GM23338 (cell line): Measurements from ENCODE around the gene SORBS1.

Source experiments
- CREB1 ChIP-seq: fragments of 250-450 bp; sonication (Bioruptor Pico); IDR thresholded peaks from 2 replicates; pipeline ENCODE4 v1.5.0; 2020; ENCODE audit warnings: low read depth, mild to moderate bottlenecking, moderate library complexity
- EZH2 ChIP-seq: fragments of 200-600 bp; sonication (generic); IDR thresholded peaks from one replicate; pipeline ENCODE4 v1.8.0; 2017; ENCODE audit warnings: antibody characterized with exemption, mild to moderate bottlenecking, low read depth; ENCODE audit not compliant: unreplicated experiment
- POLR2AphosphoS5 ChIP-seq: IDR thresholded peaks from 2 replicates; pipeline ENCODE4 v1.6.1; 2016; ENCODE audit warnings: antibody characterized with exemption, low read depth
- TF ChIP-seq, protein P1 (sequence below), 2 experiments: fragments of 200-600 bp in 1 of 2; sonication (generic) in 1 of 2; conservative IDR thresholded peaks; 2 replicates each; pipeline versions ENCODE4 v1.5.1 to v1.6.1; 2016 to 2017; ENCODE audit warnings: antibody characterized with exemption in 2 of 2, low read depth in 2 of 2, mild to moderate bottlenecking in 2 of 2, moderate library complexity in 1 of 2
- TF ChIP-seq, protein P2 (sequence below): IDR thresholded peaks from one replicate; pipeline ENCODE4 v1.6.1; 2018; ENCODE audit warnings: antibody characterized with exemption; ENCODE audit not compliant: unreplicated experiment

DNA sequence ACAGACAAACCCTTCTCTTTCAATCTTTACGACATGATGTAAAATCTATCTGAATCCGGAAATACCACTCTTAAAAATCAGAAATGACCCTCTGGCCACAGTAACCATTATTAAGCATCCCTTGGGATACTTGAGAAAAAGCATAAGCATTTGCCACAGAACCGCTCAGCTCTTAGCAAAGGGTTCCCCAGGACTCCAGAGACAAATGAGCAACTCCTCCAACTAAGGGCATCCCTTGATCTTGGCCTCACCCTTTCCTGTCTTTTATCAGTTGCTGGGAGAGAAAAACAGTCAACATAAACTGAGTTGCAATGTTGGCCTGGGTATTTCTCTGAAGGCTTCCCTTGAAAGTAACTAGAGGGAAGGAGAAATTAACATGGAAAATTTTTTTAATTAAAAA is 273.9 kb downstream of the SORBS1 start:
- TF ChIP-seq POLR2AphosphoS5: no peak
- TF ChIP-seq, protein P1, sequence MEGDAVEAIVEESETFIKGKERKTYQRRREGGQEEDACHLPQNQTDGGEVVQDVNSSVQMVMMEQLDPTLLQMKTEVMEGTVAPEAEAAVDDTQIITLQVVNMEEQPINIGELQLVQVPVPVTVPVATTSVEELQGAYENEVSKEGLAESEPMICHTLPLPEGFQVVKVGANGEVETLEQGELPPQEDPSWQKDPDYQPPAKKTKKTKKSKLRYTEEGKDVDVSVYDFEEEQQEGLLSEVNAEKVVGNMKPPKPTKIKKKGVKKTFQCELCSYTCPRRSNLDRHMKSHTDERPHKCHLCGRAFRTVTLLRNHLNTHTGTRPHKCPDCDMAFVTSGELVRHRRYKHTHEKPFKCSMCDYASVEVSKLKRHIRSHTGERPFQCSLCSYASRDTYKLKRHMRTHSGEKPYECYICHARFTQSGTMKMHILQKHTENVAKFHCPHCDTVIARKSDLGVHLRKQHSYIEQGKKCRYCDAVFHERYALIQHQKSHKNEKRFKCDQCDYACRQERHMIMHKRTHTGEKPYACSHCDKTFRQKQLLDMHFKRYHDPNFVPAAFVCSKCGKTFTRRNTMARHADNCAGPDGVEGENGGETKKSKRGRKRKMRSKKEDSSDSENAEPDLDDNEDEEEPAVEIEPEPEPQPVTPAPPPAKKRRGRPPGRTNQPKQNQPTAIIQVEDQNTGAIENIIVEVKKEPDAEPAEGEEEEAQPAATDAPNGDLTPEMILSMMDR (conservative IDR thresholded peaks at IDR 0.05; ENCODE audit: low read depth in 2 of 2): no peak
- no peak for TF ChIP-seq CREB1
- TF ChIP-seq, protein P2, sequence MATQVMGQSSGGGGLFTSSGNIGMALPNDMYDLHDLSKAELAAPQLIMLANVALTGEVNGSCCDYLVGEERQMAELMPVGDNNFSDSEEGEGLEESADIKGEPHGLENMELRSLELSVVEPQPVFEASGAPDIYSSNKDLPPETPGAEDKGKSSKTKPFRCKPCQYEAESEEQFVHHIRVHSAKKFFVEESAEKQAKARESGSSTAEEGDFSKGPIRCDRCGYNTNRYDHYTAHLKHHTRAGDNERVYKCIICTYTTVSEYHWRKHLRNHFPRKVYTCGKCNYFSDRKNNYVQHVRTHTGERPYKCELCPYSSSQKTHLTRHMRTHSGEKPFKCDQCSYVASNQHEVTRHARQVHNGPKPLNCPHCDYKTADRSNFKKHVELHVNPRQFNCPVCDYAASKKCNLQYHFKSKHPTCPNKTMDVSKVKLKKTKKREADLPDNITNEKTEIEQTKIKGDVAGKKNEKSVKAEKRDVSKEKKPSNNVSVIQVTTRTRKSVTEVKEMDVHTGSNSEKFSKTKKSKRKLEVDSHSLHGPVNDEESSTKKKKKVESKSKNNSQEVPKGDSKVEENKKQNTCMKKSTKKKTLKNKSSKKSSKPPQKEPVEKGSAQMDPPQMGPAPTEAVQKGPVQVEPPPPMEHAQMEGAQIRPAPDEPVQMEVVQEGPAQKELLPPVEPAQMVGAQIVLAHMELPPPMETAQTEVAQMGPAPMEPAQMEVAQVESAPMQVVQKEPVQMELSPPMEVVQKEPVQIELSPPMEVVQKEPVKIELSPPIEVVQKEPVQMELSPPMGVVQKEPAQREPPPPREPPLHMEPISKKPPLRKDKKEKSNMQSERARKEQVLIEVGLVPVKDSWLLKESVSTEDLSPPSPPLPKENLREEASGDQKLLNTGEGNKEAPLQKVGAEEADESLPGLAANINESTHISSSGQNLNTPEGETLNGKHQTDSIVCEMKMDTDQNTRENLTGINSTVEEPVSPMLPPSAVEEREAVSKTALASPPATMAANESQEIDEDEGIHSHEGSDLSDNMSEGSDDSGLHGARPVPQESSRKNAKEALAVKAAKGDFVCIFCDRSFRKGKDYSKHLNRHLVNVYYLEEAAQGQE: no peak
- no peak for TF ChIP-seq EZH2
